GM12891 (cell line): ENCODE data around the gene VAV3.

ENCODE experiments used
- POLR2A ChIP-seq: IDR thresholded peaks from 2 replicates; pipeline ENCODE4 v1.6.1; 2011; ENCODE audit warnings: low read depth, low read length, control low read depth
- POLR2AphosphoS5 ChIP-seq: IDR thresholded peaks from 2 replicates; pipeline ENCODE4 v1.6.1; 2011; ENCODE audit warnings: low read depth, low read length, control low read depth
- SPI1 ChIP-seq: IDR thresholded peaks from 2 replicates; pipeline ENCODE4 v1.6.1; 2011; ENCODE audit warnings: low read depth, low read length, control low read depth
- TAF1 ChIP-seq: IDR thresholded peaks from 2 replicates; pipeline ENCODE4 v1.6.1; 2011; ENCODE audit warnings: low read depth, low read length, control low read depth

GRCh38 chr1:107590900-107591622, 373.9 kb downstream of the VAV3 start:
- TF ChIP-seq POLR2A, result no peak
- TF ChIP-seq POLR2AphosphoS5, result no peak
- TF ChIP-seq TAF1, result no peak
- peak; percentile 56 for TF ChIP-seq SPI1
